Hematopoietic multipotent progenitor cell (in vitro differentiated cells): ENCODE measurements around the gene TANC1. TPM values are rescaled to one million over a fixed set of nuclear protein-coding genes. Genes with fewer than 3 reads are reported as not detected.

Experiments
- DNase-seq, 3 donors: peaks; one replicate each; pipeline ENCODE4 v3.0.0-alpha.2; 2011 to 2015; ENCODE audit warnings: low read depth in 2 of 3, low spot score in 2 of 3
- total RNA-seq: library from RNA; depleted of rRNA; stranded (reverse); fragments of >200 nt; gene quantifications from one replicate; pipeline ENCODE4 v1.2.3, GENCODE V29; 2012

Gene TANC1
- total RNA-seq, 1 donor, result 7.3 TPM

DNA sequence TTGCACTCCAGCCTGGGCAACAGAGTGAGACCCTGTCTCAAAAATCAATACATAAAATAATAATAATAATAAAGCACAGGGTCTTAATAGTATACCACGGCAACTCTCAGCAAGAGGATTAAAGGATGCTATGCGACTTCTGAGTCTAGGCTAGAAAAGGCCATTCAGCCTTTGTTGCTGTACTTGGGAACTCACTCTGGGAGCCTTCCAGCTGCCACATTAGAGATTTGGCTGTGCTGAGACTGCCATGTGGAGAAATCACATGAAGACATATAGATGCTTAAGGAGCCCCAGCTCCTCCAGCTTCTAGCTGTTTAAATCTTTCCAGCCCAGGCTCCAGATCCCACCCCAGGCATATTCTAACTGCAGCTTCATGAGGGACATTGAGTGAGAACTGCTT lies 8.2 kb upstream of the TANC1 start:
- no peak for DNase-seq

GRCh38 chr2:158962074-158962473 lies 6.4 kb upstream of the TANC1 start:
- DNase-seq, result no peak

DNA sequence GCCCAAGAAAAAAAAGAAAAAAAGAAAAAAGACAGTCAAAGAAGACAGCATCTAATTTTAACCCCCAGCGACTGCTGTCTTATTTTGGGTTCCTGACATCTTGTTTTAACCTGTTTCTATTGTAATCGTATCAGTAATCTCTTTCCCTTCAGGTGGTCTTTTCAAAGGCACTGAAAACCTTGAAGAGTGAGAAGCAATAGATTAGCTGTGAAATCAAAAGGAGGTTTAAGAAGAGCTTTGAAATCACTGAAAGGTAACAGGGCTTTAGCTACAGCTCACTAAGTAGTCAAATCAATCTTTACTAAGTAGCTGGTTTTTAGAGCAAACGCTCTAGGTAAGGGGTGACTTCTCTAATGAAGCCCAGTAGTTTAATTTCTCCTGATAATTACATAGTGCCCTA lies 5.4 kb upstream of the TANC1 start:
- no peak for DNase-seq

DNA sequence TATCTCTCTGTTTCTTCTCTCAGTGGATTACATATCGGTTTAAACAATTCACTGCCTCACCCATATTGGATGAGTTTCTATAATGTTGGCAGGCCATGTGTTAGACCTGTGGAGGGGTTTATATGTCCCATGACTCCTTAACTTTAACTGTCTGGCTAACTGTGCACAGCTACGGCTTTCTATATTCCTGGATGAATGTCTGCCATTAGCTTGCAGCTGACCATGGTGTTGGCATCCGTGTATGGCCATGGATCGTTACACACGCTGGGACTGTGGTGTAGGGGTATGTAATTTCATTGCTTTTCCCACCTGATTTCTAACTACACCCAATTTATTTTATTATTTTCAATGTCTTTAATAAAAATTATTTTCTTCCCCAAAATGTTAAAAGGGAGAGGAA lies 3.3 kb upstream of the TANC1 start:
- DNase-seq, result no peak

DNA sequence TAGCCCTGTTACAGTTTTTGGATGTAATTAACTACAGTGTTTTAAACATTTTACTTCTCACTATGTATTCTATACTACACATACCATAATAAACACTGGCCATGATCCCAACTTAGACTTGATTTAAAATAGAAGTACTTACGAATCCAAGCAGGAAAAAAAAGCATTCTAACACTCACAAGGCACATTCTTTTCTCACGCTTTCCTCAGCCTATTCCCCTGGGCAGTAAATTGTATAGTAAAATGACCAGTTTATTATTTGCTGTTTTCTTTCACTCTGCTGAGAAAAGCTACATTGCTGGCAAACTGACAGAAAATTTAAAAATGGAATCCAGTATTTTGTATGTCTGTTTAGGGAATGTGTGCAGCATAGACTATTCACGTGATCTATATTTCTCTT lies 2.8 kb upstream of the TANC1 start:
- DNase-seq, result no peak

DNA sequence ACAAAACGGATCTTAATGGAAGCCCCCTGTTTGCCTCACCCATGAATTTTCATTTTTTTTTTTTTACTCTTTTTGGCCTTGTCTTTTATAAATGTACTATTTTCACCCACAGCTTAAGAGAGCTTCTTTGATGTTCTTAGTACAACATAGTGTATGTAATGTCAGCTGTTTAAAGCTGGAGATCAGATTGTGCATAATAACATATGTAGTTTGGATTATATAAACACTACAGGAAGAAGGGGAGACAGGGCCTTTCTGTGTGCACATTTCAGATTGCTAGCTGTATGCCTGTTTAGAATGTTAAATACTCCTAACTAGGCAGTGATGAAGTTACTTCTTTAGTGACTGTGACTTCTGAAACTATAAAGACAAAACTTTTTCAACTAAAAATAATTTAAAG lies 2.1 kb upstream of the TANC1 start:
- no peak for DNase-seq

DNA sequence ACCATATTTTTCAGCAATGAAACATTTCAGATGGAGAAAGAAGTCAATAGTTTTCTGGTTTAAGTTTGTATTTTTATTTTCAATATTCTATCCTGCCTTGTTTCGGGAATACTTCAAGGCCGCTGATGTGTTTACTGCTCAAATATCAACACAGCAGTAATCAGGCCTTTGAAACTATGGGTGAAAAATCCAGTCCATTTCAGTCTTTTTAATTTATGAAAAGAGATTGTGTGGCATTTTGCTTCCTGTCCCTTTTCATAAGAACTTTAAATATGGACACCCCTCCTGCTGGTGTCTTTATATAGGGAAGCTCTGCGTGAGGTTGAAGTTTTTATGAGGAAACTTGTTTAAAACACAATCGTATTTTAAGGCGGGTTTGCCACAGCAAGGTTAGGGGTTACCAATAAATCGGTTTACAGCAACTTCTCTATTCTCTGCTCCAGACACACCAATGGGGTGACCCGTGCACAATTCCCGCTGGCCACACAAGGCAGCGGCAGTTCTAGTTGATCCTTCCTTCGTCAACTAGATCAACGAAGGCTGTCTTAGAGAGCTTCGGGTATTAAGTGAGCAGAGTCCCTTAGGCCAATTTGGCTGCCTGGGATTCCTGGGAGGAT lies 1.2 kb upstream of the TANC1 start:
- peak in 2 of 3 donors; percentile 18 to 32 for DNase-seq

DNA sequence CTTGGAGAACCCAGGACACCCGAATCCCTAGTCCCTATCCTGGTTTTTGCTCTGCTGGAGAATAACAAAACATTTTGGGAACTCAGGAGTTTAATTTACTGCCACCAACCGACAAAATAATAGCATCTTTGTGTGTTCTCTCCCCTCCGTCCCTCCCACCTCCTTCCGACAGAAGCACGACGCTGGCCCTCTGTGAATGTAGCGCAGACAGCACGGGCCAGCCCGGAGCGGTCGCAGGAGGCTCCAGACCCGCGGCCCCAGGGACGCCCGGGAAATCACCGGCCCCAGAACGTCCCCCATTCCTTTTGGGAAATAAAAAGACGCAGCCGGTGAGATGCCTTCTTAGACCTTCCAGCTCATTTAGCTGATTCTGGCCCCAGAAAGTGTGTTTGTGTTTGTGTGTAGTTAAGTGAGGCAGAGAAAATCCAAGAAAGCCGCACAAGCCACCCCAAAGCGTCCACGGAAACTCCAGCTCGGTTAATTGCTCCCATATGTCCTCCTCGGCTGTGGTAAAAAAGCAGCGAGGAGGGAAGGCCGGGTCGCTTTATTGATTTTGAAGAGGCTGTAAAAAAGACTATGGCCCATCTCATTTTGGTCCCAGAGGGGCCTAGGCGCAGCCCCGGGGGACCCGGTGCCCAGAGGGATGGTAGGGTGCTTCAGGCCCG lies 577 bp upstream of the TANC1 start:
- peak in 2 of 3 donors; percentile 58 to 62 for DNase-seq

GRCh38 chr2:158969162-158969714 lies 798 bp downstream of the TANC1 start:
- DNase-seq, result peak in 2 of 3 donors; percentile 4 to 5

DNA sequence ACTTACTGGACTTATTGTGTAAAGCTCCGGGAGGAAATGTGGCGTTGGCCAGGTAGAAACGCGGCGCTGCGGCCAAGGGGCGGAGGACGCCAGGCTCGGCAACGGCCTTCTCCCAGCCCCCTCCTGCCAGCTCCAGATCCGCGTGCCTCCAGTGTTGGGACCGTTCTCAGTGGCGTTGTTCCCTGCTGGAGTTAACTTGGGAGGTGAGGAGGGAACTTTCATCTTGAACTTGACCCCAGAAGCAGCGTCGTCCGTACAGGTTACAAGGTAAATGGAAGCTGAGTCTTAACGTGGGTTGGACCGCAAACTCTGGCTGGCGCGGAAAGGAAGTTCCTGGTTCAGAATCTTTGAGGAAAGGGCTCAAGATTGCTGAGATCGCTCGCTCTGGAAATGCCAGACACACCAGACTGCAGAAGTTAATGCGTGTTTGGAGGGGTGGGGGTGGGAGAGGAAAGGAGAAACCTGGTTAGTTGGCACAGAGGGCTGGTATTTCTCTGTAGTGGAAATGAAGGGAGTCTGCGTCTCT lies 1.3 kb downstream of the TANC1 start:
- peak in 2 of 3 donors; percentile 7 to 26 for DNase-seq

- DNase-seq, result peak in 2 of 3 donors; percentile 37 to 52
Observed at GRCh38 chr2:158970241-158970751, 1.9 kb downstream of the TANC1 start.

GRCh38 chr2:158973116-158973956 lies 4.9 kb downstream of the TANC1 start:
- DNase-seq, result no peak

DNA sequence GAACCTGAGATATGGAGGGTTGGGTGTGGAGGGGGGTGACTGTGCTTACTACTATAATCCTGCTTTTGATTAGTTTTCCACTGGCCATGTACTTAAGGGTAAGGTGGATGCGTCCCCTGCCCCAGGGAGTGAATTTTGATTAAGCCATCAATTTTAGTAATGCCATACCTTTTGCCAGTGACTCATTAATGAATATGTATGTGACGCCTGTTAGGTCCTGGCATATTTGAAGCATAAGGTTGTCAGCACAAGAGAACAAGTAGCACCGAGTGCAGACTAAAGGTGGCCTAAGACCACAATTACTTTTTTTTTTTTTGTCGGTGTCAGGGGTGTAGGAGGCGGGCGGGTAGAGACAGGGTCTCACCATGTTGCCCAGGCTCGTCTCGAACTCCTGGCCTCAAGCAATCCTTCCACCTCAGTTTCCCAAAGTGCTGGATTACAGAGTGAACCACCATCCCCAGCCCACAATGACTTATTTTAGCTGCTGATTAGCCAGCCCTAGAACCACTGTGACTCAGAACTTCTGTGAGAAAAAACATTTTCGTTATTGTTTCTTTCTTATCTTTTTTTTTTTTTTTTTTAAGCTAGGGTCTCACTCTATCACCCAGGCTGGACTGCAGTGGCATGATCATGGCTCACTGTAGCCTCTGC lies 7.0 kb downstream of the TANC1 start:
- no peak for DNase-seq

- no peak for DNase-seq
Observed at GRCh38 chr2:158979772-158980171, 11.3 kb downstream of the TANC1 start.

GRCh38 chr2:158984604-158985135 lies 16.2 kb downstream of the TANC1 start:
- DNase-seq, result no peak

- no peak for DNase-seq
Observed at GRCh38 chr2:158988501-158988900, 20.1 kb downstream of the TANC1 start.

DNA sequence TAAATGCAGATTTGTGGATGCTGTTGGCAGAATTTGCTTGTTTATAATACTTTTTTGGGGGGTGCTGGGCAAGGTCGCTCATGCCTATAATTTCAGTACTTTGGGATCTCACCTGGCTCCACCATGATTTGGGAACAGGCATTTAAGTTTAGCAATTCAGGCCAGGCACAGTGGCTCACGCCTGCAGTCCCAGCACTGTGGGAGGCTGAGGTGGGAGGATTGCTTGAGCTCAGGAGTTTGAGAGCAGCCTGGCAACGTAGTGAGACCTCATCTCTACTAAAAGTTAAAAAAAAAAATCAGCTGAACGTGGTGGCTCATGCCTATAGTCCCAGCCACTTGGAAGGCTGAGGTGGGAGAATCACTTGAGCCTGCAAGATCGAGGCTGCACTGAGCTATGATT lies 20.7 kb downstream of the TANC1 start:
- DNase-seq, result no peak

DNA sequence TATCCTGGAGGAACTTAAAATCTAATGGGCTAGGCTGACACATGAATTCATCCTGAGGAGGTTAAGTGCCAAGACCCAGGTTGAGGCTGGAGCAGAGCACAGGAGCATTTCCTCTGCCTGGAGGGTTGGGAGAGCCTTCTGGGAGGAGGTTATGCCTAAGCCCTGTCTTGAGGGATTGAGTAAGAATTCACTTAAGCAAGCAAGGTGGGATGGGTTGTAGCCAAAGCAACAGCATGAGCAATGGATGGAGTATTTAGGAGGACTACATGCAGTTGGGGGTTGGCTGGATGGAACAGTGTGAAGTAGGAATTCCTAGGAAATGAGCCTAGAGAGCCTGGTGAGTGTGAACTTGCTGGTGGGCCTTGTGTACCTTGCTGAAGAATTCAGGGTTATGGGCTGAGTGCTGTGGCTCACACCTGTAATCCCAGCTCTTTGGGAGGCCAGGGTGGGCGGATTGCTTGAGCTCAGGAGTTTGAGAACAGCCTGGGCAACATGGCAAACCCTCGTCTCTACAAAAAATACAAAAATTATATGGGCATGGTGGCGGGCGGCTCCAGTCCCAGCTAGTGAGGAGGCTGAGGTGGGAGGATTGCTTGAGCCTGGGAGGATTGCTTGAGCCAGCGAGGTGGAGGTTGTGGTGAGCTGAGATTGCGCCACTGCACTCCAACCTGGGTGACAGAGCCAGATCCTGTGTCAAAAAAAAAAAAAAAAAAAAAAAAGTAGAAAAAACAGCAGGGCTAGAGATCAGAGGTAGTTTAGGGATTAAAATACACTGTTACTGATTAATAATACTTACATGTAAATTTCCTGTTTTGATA lies 22.2 kb downstream of the TANC1 start:
- DNase-seq, result no peak

DNA sequence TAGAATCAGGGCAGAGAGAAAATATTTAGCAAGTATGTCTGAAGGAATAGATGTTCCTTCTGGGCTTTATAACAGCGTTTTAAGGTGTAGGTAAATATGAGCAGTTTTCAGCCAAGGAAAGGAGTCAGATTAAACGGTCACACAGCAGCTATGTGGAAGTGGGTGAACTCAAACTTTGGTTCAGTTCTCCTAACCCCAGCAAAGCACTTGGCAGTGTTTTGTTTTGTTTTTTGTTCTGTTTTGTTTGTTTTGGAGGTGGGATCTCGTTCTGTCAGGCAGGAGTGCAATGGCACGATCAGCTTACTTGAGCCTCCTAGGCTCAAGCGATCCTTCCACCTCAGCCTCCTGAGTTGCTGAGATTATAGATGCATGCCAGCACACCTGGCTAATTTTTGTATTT lies 24.6 kb downstream of the TANC1 start:
- DNase-seq, result no peak
